Naive thymus-derived CD8-positive, alpha-beta T cell (primary cell): ENCODE measurements around the gene CTU2. TPM values are rescaled to one million over a fixed set of nuclear protein-coding genes. Genes with fewer than 3 reads are reported as not detected.

Source experiments
- ATAC-seq, 2 donors: fragments of 150-1000 bp; cut with Tn5 transposase in 1 of 2; sonication (Bioruptor Pico), chemical (Tn5 transposase) in 1 of 2; 1 replicate in 1 of 2; 2 replicates in 1 of 2; pipeline ENCODE4 v1.10.0; 2021; ENCODE audit warnings: mild to moderate bottlenecking in 2 of 2, moderate library complexity in 2 of 2
- POLR2A ChIA-PET: fragments of 350-600 bp; sonication (Branson Sonifier 250); formaldehyde crosslinking; loops from one replicate; lab custom pipeline; 2021; ENCODE audit warnings: antibody characterized with exemption; lab: Charles Lee
- DNase-seq, 10 donors: peaks; one replicate each; pipeline versions ENCODE4 v3.0.0 to v3.0.0-alpha.2; 2020 to 2022
- H3K27ac Mint-ChIP-seq, 10 donors: one replicate each; pipeline ENCODE4 v1.8.0; 2020 to 2022; ENCODE audit warnings: mild to moderate bottlenecking in 10 of 10, mixed read lengths in 10 of 10, moderate library complexity in 4 of 10, inconsistent platforms in 1 of 10
- H3K27me3 Mint-ChIP-seq, 5 donors: one replicate each; pipeline ENCODE4 v1.8.0; 2021 to 2022; ENCODE audit warnings: mixed read lengths in 5 of 5
- H3K36me3 Mint-ChIP-seq, 3 donors: one replicate each; pipeline ENCODE4 v1.8.0; 2020 to 2022; ENCODE audit warnings: mixed read lengths in 3 of 3, mild to moderate bottlenecking in 2 of 3, inconsistent platforms in 1 of 3
- H3K4me1 Mint-ChIP-seq, 4 donors: one replicate each; pipeline ENCODE4 v1.8.0; 2021 to 2022; ENCODE audit warnings: mixed read lengths in 4 of 4
- H3K4me3 Mint-ChIP-seq, 10 donors: one replicate each; pipeline ENCODE4 v1.8.0; 2020 to 2022; ENCODE audit warnings: mild to moderate bottlenecking in 10 of 10, mixed read lengths in 10 of 10, moderate library complexity in 6 of 10, inconsistent platforms in 1 of 10
- H3K9me3 Mint-ChIP-seq, 9 donors: one replicate each; pipeline ENCODE4 v1.8.0; 2020 to 2022; ENCODE audit warnings: mixed read lengths in 9 of 9, mild to moderate bottlenecking in 3 of 9, inconsistent platforms in 1 of 9, moderate library complexity in 1 of 9
- polyA plus RNA-seq, 3 donors: library from polyadenylated mRNA; unstranded; fragments of 300-500 nt; fragmentation: Illumina TruSeq; gene quantifications; one replicate each; pipeline ENCODE4 v1.2.3, GENCODE V29; 2021
- total RNA-seq, 8 experiments: library from RNA in 2 of 8; stranded (reverse) in 2 of 8; gene quantifications; one replicate each; pipeline ENCODE4 v1.2.3 and lab custom pipeline; 2021 to 2026

Gene CTU2
- total and polyA plus RNA-seq, 5 experiments from 2014 or later = 16.9 to 31.5 (median 21.9) TPM

DNA sequence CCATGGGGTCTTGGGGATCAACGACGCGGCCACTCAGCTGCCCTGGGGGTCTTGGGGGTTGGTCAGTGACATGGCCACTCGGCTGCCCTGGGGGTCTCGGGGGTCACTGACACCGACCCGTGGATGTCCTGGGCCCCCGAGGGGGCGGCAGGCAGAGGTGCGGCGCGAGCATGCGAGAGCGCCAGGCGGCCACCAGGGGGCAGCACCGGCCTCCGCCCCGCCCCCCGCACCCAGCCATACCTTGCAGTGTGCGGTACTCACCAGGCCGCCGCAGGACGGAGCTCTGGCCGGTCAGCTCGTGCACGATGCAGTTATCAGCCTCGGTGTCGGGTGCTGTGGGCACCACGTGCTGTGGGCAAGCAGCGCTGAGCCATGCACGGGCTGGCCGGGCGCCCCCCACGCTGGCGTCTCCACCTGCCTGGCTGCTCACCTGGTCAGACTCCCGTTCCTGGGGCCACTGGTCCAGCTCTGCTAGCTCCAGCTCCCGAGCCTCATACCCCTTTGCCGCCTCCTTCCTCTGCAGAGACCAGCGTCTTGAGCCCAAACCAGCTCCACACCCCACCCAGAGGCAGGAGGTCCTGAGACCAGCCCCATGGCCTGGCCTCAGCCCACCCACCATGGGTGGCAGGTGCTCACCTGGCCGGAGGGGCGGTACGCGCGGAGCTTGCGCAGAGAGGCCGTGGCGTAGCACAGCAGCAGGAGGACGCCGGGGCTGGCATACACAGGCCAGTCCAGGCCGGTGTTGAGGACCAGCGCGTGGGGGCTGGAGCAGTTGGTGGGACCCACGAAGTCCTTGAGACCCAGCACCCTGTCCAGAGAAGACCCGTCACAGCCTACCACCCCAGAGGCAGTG lies 31.2 kb downstream of the CTU2 start:
- no peak overlapping the region for H3K4me3 Mint-ChIP-seq

GRCh38 chr16:88738151-88739084 lies 32.1 kb downstream of the CTU2 start:
- no peak for DNase-seq
- Mint-ChIP-seq H3K9me3 (no peaks in the 10 kb centered on the region), H3K27ac (no peak overlapping the region), H3K4me1 (peaks cover 0 to 5% (median 2%) of the 10 kb centered on the region in 4 donors), H3K36me3 (peaks cover 0 to 2% (median 0%) of the 10 kb centered on the region in 3 donors), H3K27me3 (no peaks in the 10 kb centered on the region), H3K4me3 (no peak overlapping the region)
- POLR2A ChIA-PET = interaction anchor here (0.5 to 5.5 kb wide), 10 partner anchors 17 to 429 kb away, joined by 3 to 56 read pairs (median 6); partner anchors contain the start of genes APRT and PIEZO1
- ATAC-seq = no peak

More for the DNA sequence above, 31.2 kb downstream of the CTU2 start:
- Mint-ChIP-seq H3K27ac (no peak overlapping the region), H3K4me1 (peaks cover 0 to 3% (median under 1%) of the 10 kb centered on the region in 4 donors), H3K36me3 (peaks cover 0 to 2% (median 0%) of the 10 kb centered on the region in 3 donors), H3K9me3 (no peaks in the 10 kb centered on the region), H3K27me3 (no peaks in the 10 kb centered on the region)
- POLR2A ChIA-PET = interaction anchor here (0.5 to 5.5 kb wide), 19 partner anchors 8 to 480 kb away, joined by 3 to 56 read pairs (median 5); partner anchors contain the start of genes APRT, GALNS, PIEZO1 and TRAPPC2L
- DNase-seq (peak; percentile 56 to 90 (median 72)), ATAC-seq (peak; percentile 93 to 98)

DNA sequence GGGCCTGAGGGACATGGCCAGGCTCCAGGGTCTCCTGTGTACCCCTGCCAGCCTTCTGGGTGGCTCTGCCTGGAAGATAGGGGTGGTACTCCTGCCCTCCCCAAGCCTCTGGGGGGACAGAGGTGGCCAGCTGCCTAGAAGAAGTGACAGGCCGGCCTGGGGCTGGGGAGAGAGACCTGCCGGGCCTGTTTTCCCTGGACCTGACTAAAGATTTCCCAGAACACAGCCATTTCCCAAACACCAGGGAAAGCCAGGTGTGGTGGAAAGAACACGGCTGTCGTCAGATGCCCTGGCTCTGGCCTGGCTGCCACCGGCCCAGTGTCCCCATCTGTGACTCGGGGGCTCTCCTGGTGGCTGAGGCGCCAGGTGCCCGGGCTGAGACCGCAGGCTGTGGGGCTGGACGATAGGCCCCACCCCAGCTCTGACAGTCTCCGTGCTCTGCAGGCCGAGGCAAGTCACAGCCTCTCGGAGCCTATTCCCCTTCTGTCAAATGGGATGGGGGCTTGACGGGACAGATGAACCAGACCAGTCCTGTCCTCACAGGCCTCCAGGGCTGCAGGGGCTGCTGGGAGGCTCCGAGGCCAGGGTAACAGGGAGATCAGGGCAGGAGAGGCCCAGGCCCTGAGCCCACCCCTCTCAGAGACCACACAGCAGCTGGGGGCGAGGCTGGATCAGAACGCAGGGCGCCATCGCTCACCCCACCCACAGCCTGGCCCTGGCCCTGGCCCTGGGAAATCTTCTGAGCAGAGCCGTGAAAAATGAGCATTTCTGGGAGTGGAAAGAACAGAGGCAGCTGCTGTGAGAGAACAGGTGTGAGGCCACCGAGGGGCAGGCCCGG lies 33.1 kb downstream of the CTU2 start:
- DNase-seq (no peak), ATAC-seq (no peak)
- Mint-ChIP-seq H3K27me3 (no peaks in the 10 kb centered on the region), H3K36me3 (peaks cover 0 to 2% (median 0%) of the 10 kb centered on the region in 3 donors), H3K4me3 (no peak overlapping the region), H3K27ac (no peak overlapping the region), H3K4me1 (peaks cover 3 to 15% (median 10%) of the 10 kb centered on the region in 4 donors), H3K9me3 (no peaks in the 10 kb centered on the region)
- POLR2A ChIA-PET = interaction anchor here (1.0 to 3.1 kb wide), 4 partner anchors 43 to 119 kb away, joined by 3 to 16 read pairs (median 5); partner anchors contain the start of gene APRT

GRCh38 chr16:88739977-88740726 lies 33.8 kb downstream of the CTU2 start:
- Mint-ChIP-seq H3K27me3 (no peaks in the 10 kb centered on the region), H3K36me3 (peaks cover 0 to 2% (median 0%) of the 10 kb centered on the region in 3 donors), H3K4me1 (peaks cover 3 to 20% (median 12%) of the 10 kb centered on the region in 4 donors), H3K4me3 (no peak overlapping the region), H3K9me3 (no peaks in the 10 kb centered on the region), H3K27ac (no peak overlapping the region)
- ATAC-seq (no peak), DNase-seq (no peak)
- POLR2A ChIA-PET = interaction anchor here (1.0 to 1.5 kb wide), 4 partner anchors 41 to 118 kb away, joined by 3 to 6 read pairs (median 4); partner anchors contain the start of gene APRT

DNA sequence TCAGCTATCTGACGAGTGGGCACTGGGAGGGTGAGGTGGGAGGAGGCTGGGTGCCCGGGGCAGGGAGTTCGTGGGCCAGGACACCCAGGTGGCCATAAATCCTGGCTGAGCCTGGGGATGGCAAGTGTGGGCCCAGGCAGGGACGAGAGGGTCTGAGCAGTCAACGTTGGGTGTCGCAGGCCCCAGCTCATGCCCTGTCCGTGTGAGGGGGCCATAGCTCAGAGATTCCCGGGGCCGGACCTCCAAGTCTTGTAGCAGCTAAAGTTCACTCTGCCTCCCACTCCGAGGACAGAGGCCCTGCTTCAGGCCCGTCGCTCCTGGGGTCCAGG lies 34.4 kb downstream of the CTU2 start:
- no peaks in the 10 kb centered on the region for H3K27me3 Mint-ChIP-seq
- no peak for ATAC-seq
- no peak overlapping the region for H3K4me3 Mint-ChIP-seq
- DNase-seq = no peak
- H3K36me3 Mint-ChIP-seq = peaks cover 0 to 2% (median 0%) of the 10 kb centered on the region in 3 donors
- H3K27ac Mint-ChIP-seq = peak overlapping the region in 1 of 10 donors; percentile 29
- H3K9me3 Mint-ChIP-seq = no peaks in the 10 kb centered on the region
- peaks cover 4 to 25% (median 18%) of the 10 kb centered on the region in 4 donors for H3K4me1 Mint-ChIP-seq
- POLR2A ChIA-PET = interaction anchor here (1.0 to 1.5 kb wide), 3 partner anchors 41 to 117 kb away, joined by 4 to 6 read pairs (median 4); partner anchors contain the start of gene APRT

DNA sequence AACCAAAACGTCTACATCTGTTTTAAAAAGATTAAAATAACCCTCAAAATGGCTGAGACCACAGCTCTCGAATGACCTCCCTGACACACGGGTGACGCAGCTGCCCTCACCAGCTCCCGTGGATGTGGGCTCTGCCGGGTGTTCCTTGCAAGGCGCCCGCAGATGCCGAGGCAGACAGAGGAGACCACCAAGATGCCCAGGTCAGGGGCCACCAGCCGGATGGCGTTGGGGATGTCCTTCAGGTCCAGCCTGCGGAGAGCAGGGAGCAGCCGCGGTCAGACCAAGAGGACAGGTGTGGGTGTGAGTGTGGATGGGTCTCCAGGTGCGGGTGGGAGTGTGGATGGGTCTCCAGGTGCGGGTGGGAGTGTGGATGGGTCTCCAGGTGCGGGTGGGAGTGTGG lies 35.1 kb downstream of the CTU2 start:
- Mint-ChIP-seq H3K4me3 (no peak overlapping the region), H3K27me3 (no peaks in the 10 kb centered on the region), H3K27ac (peak overlapping the region in 1 of 10 donors; percentile 25), H3K36me3 (peaks cover 0 to 2% (median 0%) of the 10 kb centered on the region in 3 donors), H3K4me1 (peaks cover 8 to 32% (median 24%) of the 10 kb centered on the region in 4 donors), H3K9me3 (no peaks in the 10 kb centered on the region)
- no peak for ATAC-seq
- POLR2A ChIA-PET = interaction anchor here (1.0 to 1.5 kb wide), 2 partner anchors 40 to 71 kb away, joined by 4 to 6 read pairs; partner anchors contain the start of gene APRT
- no peak for DNase-seq

DNA sequence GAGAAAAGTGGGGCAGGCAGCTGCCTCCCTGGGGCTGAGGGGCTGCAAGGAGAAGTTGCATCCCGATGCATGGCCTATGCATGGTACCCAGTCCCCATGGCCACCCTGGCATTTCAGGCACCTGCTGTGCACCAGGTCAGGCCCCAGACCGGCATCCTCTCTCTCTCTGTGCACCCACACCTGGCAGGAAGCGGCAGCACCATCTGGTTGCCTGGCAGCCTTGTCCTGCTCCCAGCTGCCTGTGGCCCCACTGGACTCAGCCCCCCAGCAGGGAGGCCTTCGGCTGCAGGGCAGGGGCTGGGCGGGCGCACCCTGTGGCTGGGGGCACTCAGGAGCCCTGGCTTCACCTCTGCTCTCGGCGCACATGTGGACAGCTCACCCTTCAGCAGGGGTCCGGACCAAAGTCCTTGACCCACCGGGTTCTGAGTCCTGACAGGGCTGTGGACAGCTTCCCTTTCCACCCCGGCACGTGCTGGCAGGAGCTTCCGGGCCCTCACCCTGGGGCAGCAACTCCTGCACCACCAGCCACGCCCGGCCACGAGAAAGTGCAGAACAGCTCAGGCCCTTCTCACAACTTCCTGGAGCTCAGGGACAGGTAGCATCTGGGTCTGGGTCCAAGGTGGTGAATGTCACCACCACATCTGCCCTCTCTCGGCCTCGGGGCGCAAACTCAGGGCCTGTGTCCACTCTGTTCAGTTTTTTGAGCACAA lies 36.7 kb downstream of the CTU2 start:
- Mint-ChIP-seq H3K4me1 (peaks cover 10 to 37% (median 31%) of the 10 kb centered on the region in 4 donors), H3K27ac (peak overlapping the region in 1 of 10 donors; percentile 11), H3K4me3 (no peak overlapping the region), H3K9me3 (no peaks in the 10 kb centered on the region), H3K27me3 (no peaks in the 10 kb centered on the region), H3K36me3 (peaks cover 0 to 2% (median 0%) of the 10 kb centered on the region in 3 donors)
- no peak for ATAC-seq
- no peak for DNase-seq
- POLR2A ChIA-PET = interaction anchor here (1.1 to 5.6 kb wide), 2 partner anchors 40 to 60 kb away, joined by 3 to 81 read pairs; partner anchors contain the start of gene PIEZO1

GRCh38 chr16:88743693-88744576 lies 37.6 kb downstream of the CTU2 start:
- peak overlapping the region in 5 of 10 donors; percentile 10 to 62 (median 34) for H3K4me3 Mint-ChIP-seq
- peaks cover 10 to 38% (median 32%) of the 10 kb centered on the region in 4 donors for H3K4me1 Mint-ChIP-seq
- peaks cover 0 to 2% (median 0%) of the 10 kb centered on the region in 3 donors for H3K36me3 Mint-ChIP-seq
- ATAC-seq (peak; percentile 46 to 61), DNase-seq (peak; percentile 52 to 86 (median 72))
- no peaks in the 10 kb centered on the region for H3K27me3 Mint-ChIP-seq
- POLR2A ChIA-PET = interaction anchor here (0.9 to 5.6 kb wide), 7 partner anchors 18 to 113 kb away, joined by 3 to 81 read pairs (median 8); partner anchors contain the start of genes APRT, GALNS, PIEZO1 and TRAPPC2L
- H3K27ac Mint-ChIP-seq = peak overlapping the region in 4 of 10 donors; percentile 11 to 59 (median 20)
- H3K9me3 Mint-ChIP-seq = no peaks in the 10 kb centered on the region
